Smooth muscle cell (in vitro differentiated cells): ENCODE measurements around the gene DDX41. TPM values are rescaled to one million over a fixed set of nuclear protein-coding genes. Genes with fewer than 3 reads are reported as not detected.

Source experiments
- DNase-seq: peaks from one replicate; lab custom pipeline; 2025; ENCODE audit not compliant: unreplicated experiment; lab: John Stamatoyannopoulos, UW
- H2AFZ ChIP-seq: fragments of 200-600 bp; sonication (generic); 2 replicates; pipeline ENCODE4 v1.6.0; 2016; ENCODE audit warnings: antibody characterized with exemption, low read depth, mild to moderate bottlenecking
- H3F3A ChIP-seq: fragments of 200-600 bp; sonication (generic); 2 replicates; pipeline ENCODE4 v1.6.0; 2017; ENCODE audit warnings: antibody characterized with exemption, low read depth
- H3K27ac ChIP-seq: fragments of 200-600 bp; sonication (generic); 2 replicates; pipeline ENCODE4 v1.5.1; 2016; ENCODE audit warnings: low read depth, mild to moderate bottlenecking
- H3K27me3 ChIP-seq: fragments of 200-600 bp; sonication (generic); 2 replicates; pipeline ENCODE4 v1.6.1; 2016; ENCODE audit warnings: low read depth, mild to moderate bottlenecking
- H3K36me3 ChIP-seq: fragments of 200-600 bp; sonication (generic); 2 replicates; pipeline ENCODE4 v1.5.1; 2016; ENCODE audit warnings: low read depth
- H3K4me1 ChIP-seq: fragments of 200-600 bp; sonication (generic); 2 replicates; pipeline ENCODE4 v1.5.1; 2016; ENCODE audit warnings: low read depth
- H3K4me2 ChIP-seq: fragments of 200-600 bp; sonication (generic); 2 replicates; pipeline ENCODE4 v1.6.0; 2016; ENCODE audit warnings: mild to moderate bottlenecking
- H3K4me3 ChIP-seq: fragments of 200-600 bp; sonication (generic); 2 replicates; pipeline ENCODE4 v1.5.1; 2016; ENCODE audit warnings: mild to moderate bottlenecking
- H3K79me2 ChIP-seq: fragments of 200-600 bp; sonication (generic); 2 replicates; pipeline ENCODE4 v1.6.0; 2016; ENCODE audit warnings: low read depth, mild to moderate bottlenecking
- H3K9ac ChIP-seq: fragments of 200-600 bp; sonication (generic); 2 replicates; pipeline ENCODE4 v1.6.0; 2016; ENCODE audit warnings: low read depth
- H3K9me3 ChIP-seq: fragments of 200-600 bp; sonication (generic); replicated peaks from 2 replicates; pipeline ENCODE4 v1.5.1; 2016; ENCODE audit warnings: low read depth
- H4K20me1 ChIP-seq: fragments of 200-600 bp; sonication (generic); 2 replicates; pipeline ENCODE4 v1.6.0; 2016; ENCODE audit warnings: low read depth
- WGBS: methylation state at CpG from one replicate; pipeline ENCODE4 v1.1.7; 2016; ENCODE audit warnings: low lambda C conversion rate; 5-methylcytosine and 5-hydroxymethylcytosine counted together
- polyA plus RNA-seq: library from polyadenylated mRNA; unstranded; fragments of >200 nt; fragmentation: Nextera tagmentation; extraction: Ambion mirVana; gene quantifications from 2 replicates; pipeline ENCODE4 v1.2.1, GENCODE V29; 2016
- total RNA-seq: library from RNA; depleted of rRNA; stranded (reverse); fragments of >200 nt; gene quantifications from 2 replicates; pipeline ENCODE4 v1.2.3, GENCODE V29; 2014
- TF ChIP-seq, protein P1 (sequence below): fragments of 200-600 bp; sonication (generic); IDR thresholded peaks from 2 replicates; pipeline ENCODE4 v1.5.1; 2017; ENCODE audit warnings: borderline replicate concordance, mild to moderate bottlenecking, antibody characterized with exemption; ENCODE audit not compliant: insufficient read depth, poor library complexity, severe bottlenecking

Gene DDX41
- total and polyA plus RNA-seq, 2 experiments from 2014 or later: 72.5 to 90.0 TPM

GRCh38 chr5:177524539-177524900, 7.8 kb upstream of the DDX41 start:
- H3K79me2 ChIP-seq: no peaks in the 10 kb centered on the region
- 98% methylated on average over 12 of the region's 12 CpGs for WGBS
- H3K9me3 ChIP-seq: no peaks in the 10 kb centered on the region
- no peaks in the 10 kb centered on the region for H3K36me3 ChIP-seq
- H3K4me2 ChIP-seq: no peak overlapping the region
- no peaks in the 10 kb centered on the region for H3K27me3 ChIP-seq
- peaks cover 4% of the 10 kb centered on the region for H3F3A ChIP-seq
- H2AFZ ChIP-seq: no peak overlapping the region
- no peaks in the 10 kb centered on the region for H4K20me1 ChIP-seq
- no peak overlapping the region for H3K27ac ChIP-seq
- TF ChIP-seq, protein P1, sequence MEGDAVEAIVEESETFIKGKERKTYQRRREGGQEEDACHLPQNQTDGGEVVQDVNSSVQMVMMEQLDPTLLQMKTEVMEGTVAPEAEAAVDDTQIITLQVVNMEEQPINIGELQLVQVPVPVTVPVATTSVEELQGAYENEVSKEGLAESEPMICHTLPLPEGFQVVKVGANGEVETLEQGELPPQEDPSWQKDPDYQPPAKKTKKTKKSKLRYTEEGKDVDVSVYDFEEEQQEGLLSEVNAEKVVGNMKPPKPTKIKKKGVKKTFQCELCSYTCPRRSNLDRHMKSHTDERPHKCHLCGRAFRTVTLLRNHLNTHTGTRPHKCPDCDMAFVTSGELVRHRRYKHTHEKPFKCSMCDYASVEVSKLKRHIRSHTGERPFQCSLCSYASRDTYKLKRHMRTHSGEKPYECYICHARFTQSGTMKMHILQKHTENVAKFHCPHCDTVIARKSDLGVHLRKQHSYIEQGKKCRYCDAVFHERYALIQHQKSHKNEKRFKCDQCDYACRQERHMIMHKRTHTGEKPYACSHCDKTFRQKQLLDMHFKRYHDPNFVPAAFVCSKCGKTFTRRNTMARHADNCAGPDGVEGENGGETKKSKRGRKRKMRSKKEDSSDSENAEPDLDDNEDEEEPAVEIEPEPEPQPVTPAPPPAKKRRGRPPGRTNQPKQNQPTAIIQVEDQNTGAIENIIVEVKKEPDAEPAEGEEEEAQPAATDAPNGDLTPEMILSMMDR: no peak
- DNase-seq: no peak
- no peaks in the 10 kb centered on the region for H3K4me1 ChIP-seq
- no peak overlapping the region for H3K4me3 ChIP-seq
- H3K9ac ChIP-seq: no peak overlapping the region

GRCh38 chr5:177523711-177524538, 7.2 kb upstream of the DDX41 start:
- no peak overlapping the region for H2AFZ ChIP-seq
- TF ChIP-seq, protein P1: no peak
- H3K9ac ChIP-seq: no peak overlapping the region
- no peak for DNase-seq
- no peak overlapping the region for H3K27ac ChIP-seq
- no peaks in the 10 kb centered on the region for H3K9me3 ChIP-seq
- H3K4me2 ChIP-seq: no peak overlapping the region
- no peaks in the 10 kb centered on the region for H3K36me3 ChIP-seq
- H4K20me1 ChIP-seq: no peaks in the 10 kb centered on the region
- no peak overlapping the region for H3K4me3 ChIP-seq
- H3F3A ChIP-seq: peaks cover 8% of the 10 kb centered on the region
- H3K27me3 ChIP-seq: no peaks in the 10 kb centered on the region
- no peaks in the 10 kb centered on the region for H3K79me2 ChIP-seq
- 98% methylated on average over 19 of the region's 19 CpGs for WGBS
- H3K4me1 ChIP-seq: no peaks in the 10 kb centered on the region

DNA sequence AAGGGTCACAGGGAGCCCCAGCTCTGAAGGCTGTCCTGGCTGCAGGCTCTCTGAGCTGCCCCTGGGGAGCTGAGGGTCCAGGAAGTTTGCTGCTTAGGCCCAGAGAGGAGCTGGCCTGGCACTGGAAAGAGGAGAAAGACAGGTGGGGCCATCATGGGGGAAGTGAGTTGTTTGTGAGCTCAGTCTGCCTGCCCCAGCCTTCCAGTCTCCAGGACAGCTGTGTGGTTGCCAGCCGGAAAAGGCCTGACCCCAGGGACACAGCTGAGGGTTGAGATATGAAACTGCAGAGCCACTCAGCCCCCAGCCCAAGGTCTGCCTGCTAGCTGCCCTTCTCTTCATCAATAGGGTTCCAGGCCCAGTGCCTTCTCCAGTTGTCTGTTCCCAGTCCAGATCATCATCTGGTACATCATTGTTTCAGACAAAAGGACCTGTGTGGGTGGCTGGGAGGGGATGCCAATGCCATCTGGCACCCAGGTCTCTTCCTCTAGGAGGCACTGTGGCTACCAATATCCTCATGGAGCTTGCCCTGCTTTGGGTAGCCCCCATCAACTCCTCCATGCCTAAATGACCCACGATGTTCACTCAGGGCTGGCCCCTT, 4.3 kb upstream of the DDX41 start:
- Histone ChIP-seq H3F3A (peaks cover 9% of the 10 kb centered on the region), H4K20me1 (no peaks in the 10 kb centered on the region), H3K27me3 (no peaks in the 10 kb centered on the region), H2AFZ (no peak overlapping the region), H3K79me2 (peaks cover 6% of the 10 kb centered on the region), H3K36me3 (no peaks in the 10 kb centered on the region), H3K4me1 (peaks cover 2% of the 10 kb centered on the region), H3K9me3 (no peaks in the 10 kb centered on the region), H3K4me2 (no peak overlapping the region), H3K27ac (no peak overlapping the region), H3K4me3 (no peak overlapping the region), H3K9ac (no peak overlapping the region)
- DNase-seq: no peak
- WGBS: 92% methylated on average over 2 of the region's 2 CpGs
- TF ChIP-seq, protein P1: no peak

DNA sequence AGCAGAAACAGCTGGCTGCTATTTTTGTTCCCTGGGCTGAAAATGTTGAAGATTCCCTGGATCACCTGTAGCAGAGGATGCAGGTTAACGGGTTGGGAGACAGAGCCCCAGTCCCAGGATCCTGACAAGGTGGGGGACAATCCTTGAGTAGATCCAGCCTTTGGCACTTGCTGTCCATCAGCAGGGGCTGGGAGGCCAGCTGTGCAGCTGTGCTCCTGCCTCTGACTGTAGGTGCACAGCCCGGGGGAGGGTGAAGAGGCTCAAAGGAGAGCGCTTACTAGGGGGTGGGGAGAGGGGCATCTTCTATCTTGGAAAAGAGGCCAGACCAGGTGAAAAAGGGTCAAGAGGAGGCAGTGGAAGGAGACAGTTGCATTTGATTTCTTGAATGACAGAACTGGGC, 3.5 kb upstream of the DDX41 start:
- WGBS: 100% methylated on average over 3 of the region's 3 CpGs
- DNase-seq: no peak
- Histone ChIP-seq H3F3A (peaks cover 9% of the 10 kb centered on the region), H3K79me2 (peaks cover 13% of the 10 kb centered on the region), H4K20me1 (no peaks in the 10 kb centered on the region), H3K4me1 (peaks cover 7% of the 10 kb centered on the region), H3K9me3 (no peaks in the 10 kb centered on the region), H3K9ac (no peak overlapping the region), H2AFZ (no peak overlapping the region), H3K36me3 (no peaks in the 10 kb centered on the region), H3K27ac (peak overlapping the region; percentile 52), H3K4me3 (no peak overlapping the region), H3K27me3 (no peaks in the 10 kb centered on the region), H3K4me2 (no peak overlapping the region)
- TF ChIP-seq, protein P1: no peak
